ENCODE measurements around the gene IRGM. TPM values are rescaled to one million over a fixed set of nuclear protein-coding genes. Genes with fewer than 3 reads are reported as not detected.
"Not testable (repeated sequence)": the region's sequence is repeated elsewhere in the genome, so short reads cannot be mapped to it uniquely, and the experiment has no call there.

Gene IRGM
- total and polyA plus RNA-seq, 11 donors = 0.07 TPM; not detected in 10

GRCh38 chr5:150809363-150809762 lies 37.0 kb upstream of the IRGM start:
- Histone ChIP-seq H3K9me3 (peaks cover 0 to 2% (median 0%) of the 10 kb centered on the region in 12 donors), H3K4me1 (no peaks in the 10 kb centered on the region), H3K27ac (no peak overlapping the region), H3K36me3 (peaks cover 0 to 2% (median 0%) of the 10 kb centered on the region in 9 donors), H3K4me3 (no peak overlapping the region), H3K27me3 (no peaks in the 10 kb centered on the region)
- ATAC-seq (no peak), DNase-seq (no peak)
- TF ChIP-seq POLR2A (IDR thresholded peaks at IDR 0.05) = no peak
- TF ChIP-seq, protein P1, sequence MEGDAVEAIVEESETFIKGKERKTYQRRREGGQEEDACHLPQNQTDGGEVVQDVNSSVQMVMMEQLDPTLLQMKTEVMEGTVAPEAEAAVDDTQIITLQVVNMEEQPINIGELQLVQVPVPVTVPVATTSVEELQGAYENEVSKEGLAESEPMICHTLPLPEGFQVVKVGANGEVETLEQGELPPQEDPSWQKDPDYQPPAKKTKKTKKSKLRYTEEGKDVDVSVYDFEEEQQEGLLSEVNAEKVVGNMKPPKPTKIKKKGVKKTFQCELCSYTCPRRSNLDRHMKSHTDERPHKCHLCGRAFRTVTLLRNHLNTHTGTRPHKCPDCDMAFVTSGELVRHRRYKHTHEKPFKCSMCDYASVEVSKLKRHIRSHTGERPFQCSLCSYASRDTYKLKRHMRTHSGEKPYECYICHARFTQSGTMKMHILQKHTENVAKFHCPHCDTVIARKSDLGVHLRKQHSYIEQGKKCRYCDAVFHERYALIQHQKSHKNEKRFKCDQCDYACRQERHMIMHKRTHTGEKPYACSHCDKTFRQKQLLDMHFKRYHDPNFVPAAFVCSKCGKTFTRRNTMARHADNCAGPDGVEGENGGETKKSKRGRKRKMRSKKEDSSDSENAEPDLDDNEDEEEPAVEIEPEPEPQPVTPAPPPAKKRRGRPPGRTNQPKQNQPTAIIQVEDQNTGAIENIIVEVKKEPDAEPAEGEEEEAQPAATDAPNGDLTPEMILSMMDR (IDR thresholded peaks at IDR 0.05) = no peak
- intact Hi-C loops (cut with DNase I) = loop anchor here in 2 of 10 donors (5.0 to 10.0 kb wide), 2 partner anchors 33 to 235 kb away; no protein-coding TSS in a partner anchor
- WGBS, 4 donors = 91 to 96% (median 93%) methylated on average over 3 of the region's 3 CpGs

DNA sequence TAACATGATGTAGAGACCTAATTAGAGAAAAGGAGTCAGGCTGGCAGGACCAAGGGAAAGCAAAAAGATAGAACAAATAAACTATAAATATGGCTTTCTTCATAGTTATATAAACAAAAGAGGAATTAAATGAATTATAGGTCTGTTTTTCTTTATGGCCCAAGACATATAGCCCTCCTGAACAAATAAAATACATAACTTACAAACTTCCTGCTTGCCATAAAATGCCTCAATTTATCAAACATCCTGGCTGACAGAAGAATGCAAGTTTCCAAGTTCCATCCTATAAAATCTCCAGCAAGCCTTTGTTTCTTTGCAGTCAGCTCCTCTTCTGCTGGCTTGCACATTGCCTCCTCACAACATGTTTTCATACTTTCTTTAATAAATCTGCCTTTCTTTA lies 31.3 kb upstream of the IRGM start:
- no peak for ATAC-seq
- H3K4me3 ChIP-seq = no peak overlapping the region
- H3K9me3 ChIP-seq = peaks cover 0 to 30% (median 12%) of the 10 kb centered on the region in 12 donors
- H3K27ac ChIP-seq = no peak overlapping the region
- TF ChIP-seq POLR2A (IDR thresholded peaks at IDR 0.05) = no peak
- TF ChIP-seq, protein P1 (IDR thresholded peaks at IDR 0.05) = no peak
- H3K4me1 ChIP-seq = no peaks in the 10 kb centered on the region
- H3K27me3 ChIP-seq = no peaks in the 10 kb centered on the region
- intact Hi-C loops (cut with DNase I) = no loop called here
- no peak for DNase-seq
- H3K36me3 ChIP-seq = no peaks in the 10 kb centered on the region

- Histone ChIP-seq H3K27me3 (no peaks in the 10 kb centered on the region), H3K27ac (no peak overlapping the region), H3K36me3 (no peaks in the 10 kb centered on the region), H3K4me1 (no peaks in the 10 kb centered on the region), H3K9me3 (peaks cover 0 to 30% (median 12%) of the 10 kb centered on the region in 12 donors), H3K4me3 (no peak overlapping the region)
- intact Hi-C loops (cut with DNase I) = no loop called here
- ATAC-seq = no peak
- 78 to 91% (median 84%) methylated on average over 2 of the region's 2 CpGs for WGBS, 4 donors
- no peak for TF ChIP-seq POLR2A (IDR thresholded peaks at IDR 0.05)
- TF ChIP-seq, protein P1 (IDR thresholded peaks at IDR 0.05) = no peak
- DNase-seq = no peak
These were observed 29.4 kb upstream of the IRGM start for GRCh38 chr5:150816946-150817345.

DNA sequence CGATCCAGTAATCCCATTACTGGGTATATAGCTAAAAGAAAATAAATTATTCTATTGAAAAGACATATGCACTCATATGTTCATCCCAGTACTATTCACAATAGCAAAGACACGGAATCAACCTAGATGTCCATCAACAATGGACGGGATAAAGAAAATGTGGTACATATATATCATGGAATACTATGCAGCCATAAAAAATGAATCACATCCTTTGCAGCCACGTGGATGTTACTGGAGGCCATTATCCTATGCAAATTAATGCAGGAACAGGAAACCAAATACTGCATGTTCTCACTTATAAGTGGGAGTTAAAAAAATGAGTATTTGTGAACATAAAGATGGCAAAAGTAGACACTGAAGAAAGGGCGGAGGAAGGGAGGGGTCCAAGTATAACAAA lies 16.6 kb upstream of the IRGM start:
- intact Hi-C loops (cut with DNase I) = no loop called here

DNA sequence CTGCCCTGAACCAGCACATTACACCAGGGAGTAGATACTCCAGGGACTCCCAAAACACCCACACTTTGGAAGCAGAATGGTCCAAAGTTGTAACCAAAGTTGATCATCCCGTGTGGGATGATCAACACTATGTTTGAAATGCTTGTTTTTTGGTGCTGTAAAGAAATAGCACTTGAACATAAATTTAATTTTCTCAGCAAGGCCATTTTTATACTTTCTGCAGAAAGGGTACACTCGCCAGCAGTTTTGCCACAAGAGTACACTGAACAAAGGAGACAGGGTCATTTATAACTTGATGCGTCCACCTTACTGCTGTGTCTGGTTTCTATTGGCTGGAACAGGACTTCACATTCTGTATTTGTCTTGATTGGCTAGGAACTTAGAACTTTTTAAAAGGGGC lies 14.5 kb upstream of the IRGM start:
- intact Hi-C loops (cut with DNase I) = not testable (repeated sequence)

More for the DNA sequence above, 16.6 kb upstream of the IRGM start:
- H3K9me3 ChIP-seq = peaks cover 0 to 42% (median 6%) of the 10 kb centered on the region in 12 donors
- ATAC-seq = no peak
- no peak for DNase-seq
- H3K4me1 ChIP-seq = no peaks in the 10 kb centered on the region
- no peaks in the 10 kb centered on the region for H3K27me3 ChIP-seq
- no peak overlapping the region for H3K27ac ChIP-seq
- no peaks in the 10 kb centered on the region for H3K36me3 ChIP-seq
- H3K4me3 ChIP-seq = no peak overlapping the region
- WGBS, 4 donors = 68 to 82% (median 76%) methylated on average over 5 of the region's 5 CpGs
- no peak for TF ChIP-seq POLR2A (IDR thresholded peaks at IDR 0.05)

More for the DNA sequence above, 14.5 kb upstream of the IRGM start:
- H3K9me3 ChIP-seq = peaks cover 0 to 42% (median 6%) of the 10 kb centered on the region in 12 donors
- H3K27ac ChIP-seq, ATAC-seq, H3K4me3 ChIP-seq, DNase-seq, H3K36me3 ChIP-seq, H3K4me1 ChIP-seq, H3K27me3 ChIP-seq: not testable (repeated sequence)
- 72 to 84% (median 80%) methylated on average over 3 of the region's 3 CpGs for WGBS, 4 donors
